KMS-11 (cell line): Measurements from ENCODE around the gene DNMT3L.
"Not testable (repeated sequence)": the region's sequence is repeated elsewhere in the genome, so short reads cannot be mapped to it uniquely, and the experiment has no call there.

Source experiments
- H2AFZ ChIP-seq: fragments of 200-600 bp; sonication (generic); 2 replicates; pipeline ENCODE4 v1.6.1; 2016; ENCODE audit warnings: antibody characterized with exemption, mixed run types, low read depth
- H3K27ac ChIP-seq: fragments of 200-600 bp; sonication (generic); 2 replicates; pipeline ENCODE4 v1.6.1; 2016; ENCODE audit warnings: mild to moderate bottlenecking, mixed run types
- H3K27me3 ChIP-seq: fragments of 200-600 bp; sonication (generic); 2 replicates; pipeline ENCODE4 v1.6.1; 2017; ENCODE audit warnings: mild to moderate bottlenecking, low read depth, mixed run types, moderate library complexity; ENCODE audit not compliant: insufficient read depth
- H3K36me3 ChIP-seq: fragments of 200-600 bp; sonication (generic); 2 replicates; pipeline ENCODE4 v1.6.1; 2017; ENCODE audit warnings: mild to moderate bottlenecking, mixed run types; ENCODE audit not compliant: insufficient read depth
- H3K4me1 ChIP-seq: fragments of 200-600 bp; sonication (generic); 2 replicates; pipeline ENCODE4 v1.6.1; 2016; ENCODE audit warnings: mild to moderate bottlenecking, low read depth, mixed run types; ENCODE audit not compliant: poor library complexity, severe bottlenecking
- H3K4me2 ChIP-seq: fragments of 200-600 bp; sonication (generic); 2 replicates; pipeline ENCODE4 v1.7.0; 2016; ENCODE audit warnings: mild to moderate bottlenecking, mixed run types
- H3K4me3 ChIP-seq: fragments of 200-600 bp; sonication (generic); IDR thresholded peaks from 2 replicates; pipeline ENCODE4 v1.6.1; 2017; ENCODE audit warnings: low read depth, low read length, mixed read lengths; ENCODE audit not compliant: insufficient read depth
- H3K79me2 ChIP-seq: fragments of 200-600 bp; sonication (generic); 2 replicates; pipeline ENCODE4 v1.6.1; 2016; ENCODE audit warnings: low read depth, mixed run types; ENCODE audit not compliant: insufficient read depth
- H3K9ac ChIP-seq: fragments of 200-600 bp; sonication (generic); 2 replicates; pipeline ENCODE4 v1.6.1; 2016; ENCODE audit warnings: mild to moderate bottlenecking, mixed run types
- H4K20me1 ChIP-seq: fragments of 200-600 bp; sonication (generic); 2 replicates; pipeline ENCODE4 v1.6.1; 2016; ENCODE audit warnings: mild to moderate bottlenecking, mixed run types; ENCODE audit not compliant: insufficient read depth
- TF ChIP-seq, protein P1 (sequence below): fragments of 200-600 bp; sonication (generic); conservative IDR thresholded peaks from 2 replicates; pipeline ENCODE4 v1.6.1; 2017; ENCODE audit warnings: low read depth, mild to moderate bottlenecking, antibody characterized with exemption, low read length, moderate library complexity, mixed read lengths

The DNMT3L gene

GRCh38 chr21:44199448-44199847, 62.2 kb downstream of the DNMT3L start:
- H3K9ac ChIP-seq, result no peak overlapping the region
- H4K20me1 ChIP-seq, result no peaks in the 10 kb centered on the region
- H3K27me3 ChIP-seq, result no peaks in the 10 kb centered on the region
- no peak overlapping the region for H3K4me3 ChIP-seq
- H3K27ac ChIP-seq, result no peak overlapping the region
- no peak overlapping the region for H3K4me2 ChIP-seq
- H3K79me2 ChIP-seq, result no peaks in the 10 kb centered on the region
- H2AFZ ChIP-seq, result no peak overlapping the region
- H3K36me3 ChIP-seq, result no peaks in the 10 kb centered on the region
- H3K4me1 ChIP-seq, result no peaks in the 10 kb centered on the region
- TF ChIP-seq, protein P1, sequence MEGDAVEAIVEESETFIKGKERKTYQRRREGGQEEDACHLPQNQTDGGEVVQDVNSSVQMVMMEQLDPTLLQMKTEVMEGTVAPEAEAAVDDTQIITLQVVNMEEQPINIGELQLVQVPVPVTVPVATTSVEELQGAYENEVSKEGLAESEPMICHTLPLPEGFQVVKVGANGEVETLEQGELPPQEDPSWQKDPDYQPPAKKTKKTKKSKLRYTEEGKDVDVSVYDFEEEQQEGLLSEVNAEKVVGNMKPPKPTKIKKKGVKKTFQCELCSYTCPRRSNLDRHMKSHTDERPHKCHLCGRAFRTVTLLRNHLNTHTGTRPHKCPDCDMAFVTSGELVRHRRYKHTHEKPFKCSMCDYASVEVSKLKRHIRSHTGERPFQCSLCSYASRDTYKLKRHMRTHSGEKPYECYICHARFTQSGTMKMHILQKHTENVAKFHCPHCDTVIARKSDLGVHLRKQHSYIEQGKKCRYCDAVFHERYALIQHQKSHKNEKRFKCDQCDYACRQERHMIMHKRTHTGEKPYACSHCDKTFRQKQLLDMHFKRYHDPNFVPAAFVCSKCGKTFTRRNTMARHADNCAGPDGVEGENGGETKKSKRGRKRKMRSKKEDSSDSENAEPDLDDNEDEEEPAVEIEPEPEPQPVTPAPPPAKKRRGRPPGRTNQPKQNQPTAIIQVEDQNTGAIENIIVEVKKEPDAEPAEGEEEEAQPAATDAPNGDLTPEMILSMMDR, result no peak

DNA sequence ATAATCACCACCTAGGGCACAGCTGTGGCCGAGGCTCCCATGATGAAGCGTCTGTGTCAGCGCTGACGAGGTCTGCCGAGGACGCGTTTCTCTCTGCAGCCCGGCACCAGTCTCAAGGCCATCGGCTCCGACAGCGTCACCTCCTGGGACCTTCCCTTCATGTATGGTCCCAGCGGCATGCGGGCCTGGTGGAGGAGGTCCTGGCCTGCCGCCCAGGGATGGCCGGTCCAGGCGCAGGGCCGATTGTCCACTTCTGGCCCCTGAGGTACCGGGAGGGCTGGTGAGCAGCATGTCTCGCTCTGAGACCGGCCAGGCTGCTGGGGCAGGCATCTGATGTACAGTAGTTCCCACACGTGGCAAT, 64.6 kb downstream of the DNMT3L start:
- H3K4me3 ChIP-seq, H3K27ac ChIP-seq, H3K79me2 ChIP-seq, H3K9ac ChIP-seq, H3K27me3 ChIP-seq, H4K20me1 ChIP-seq, H2AFZ ChIP-seq, H3K4me2 ChIP-seq, H3K4me1 ChIP-seq, H3K36me3 ChIP-seq: not testable (repeated sequence)
